MM.1S (cell line): ENCODE results near the gene SPINK8.
"Not testable (repeated sequence)": the region's sequence is repeated elsewhere in the genome, so short reads cannot be mapped to it uniquely, and the experiment has no call there.

Experiments
- EZH2 ChIP-seq: fragments of 300-600 bp; sonication (generic); optimal IDR thresholded peaks from 2 replicates; pipeline ENCODE3; 2017; ENCODE audit warnings: low read depth, mild to moderate bottlenecking, antibody characterized with exemption, low read length, mixed read lengths
- EZH2phosphoT487 ChIP-seq: fragments of 300-600 bp; sonication (generic); IDR thresholded peaks from 2 replicates; pipeline ENCODE4 v1.6.1; 2018; ENCODE audit warnings: antibody characterized with exemption, low read length
- TF ChIP-seq, protein P1 (sequence below): fragments of 300-600 bp; sonication (generic); IDR thresholded peaks from 2 replicates; pipeline ENCODE4 v1.5.1; 2016; ENCODE audit warnings: antibody characterized with exemption, low read length, mixed read lengths

DNA sequence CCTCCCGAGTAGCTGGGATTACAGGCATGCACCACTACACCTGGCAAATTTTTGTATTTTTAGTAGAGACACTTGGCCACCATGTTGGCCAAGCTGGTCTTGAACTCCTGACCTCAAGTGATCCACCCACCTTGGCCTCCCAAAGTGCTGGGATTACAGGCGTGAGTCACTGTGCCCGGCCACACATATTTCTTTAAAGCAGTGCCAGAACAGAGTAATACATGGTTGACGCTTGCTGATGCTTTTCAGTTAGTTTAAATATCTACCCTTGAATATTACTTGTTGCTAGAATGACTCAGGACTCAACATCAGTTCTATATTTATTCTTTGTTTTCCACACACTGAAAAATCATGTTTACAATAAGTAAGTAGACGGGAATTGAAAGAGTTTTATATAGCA is 4.1 kb upstream of the SPINK8 start:
- TF ChIP-seq EZH2, EZH2phosphoT487: not testable (repeated sequence)
- TF ChIP-seq, protein P1, sequence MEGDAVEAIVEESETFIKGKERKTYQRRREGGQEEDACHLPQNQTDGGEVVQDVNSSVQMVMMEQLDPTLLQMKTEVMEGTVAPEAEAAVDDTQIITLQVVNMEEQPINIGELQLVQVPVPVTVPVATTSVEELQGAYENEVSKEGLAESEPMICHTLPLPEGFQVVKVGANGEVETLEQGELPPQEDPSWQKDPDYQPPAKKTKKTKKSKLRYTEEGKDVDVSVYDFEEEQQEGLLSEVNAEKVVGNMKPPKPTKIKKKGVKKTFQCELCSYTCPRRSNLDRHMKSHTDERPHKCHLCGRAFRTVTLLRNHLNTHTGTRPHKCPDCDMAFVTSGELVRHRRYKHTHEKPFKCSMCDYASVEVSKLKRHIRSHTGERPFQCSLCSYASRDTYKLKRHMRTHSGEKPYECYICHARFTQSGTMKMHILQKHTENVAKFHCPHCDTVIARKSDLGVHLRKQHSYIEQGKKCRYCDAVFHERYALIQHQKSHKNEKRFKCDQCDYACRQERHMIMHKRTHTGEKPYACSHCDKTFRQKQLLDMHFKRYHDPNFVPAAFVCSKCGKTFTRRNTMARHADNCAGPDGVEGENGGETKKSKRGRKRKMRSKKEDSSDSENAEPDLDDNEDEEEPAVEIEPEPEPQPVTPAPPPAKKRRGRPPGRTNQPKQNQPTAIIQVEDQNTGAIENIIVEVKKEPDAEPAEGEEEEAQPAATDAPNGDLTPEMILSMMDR, result not testable (repeated sequence)
